GM23338 (cell line): ENCODE results near the gene SPRED2. TPM values are rescaled to one million over a fixed set of nuclear protein-coding genes. Genes with fewer than 3 reads are reported as not detected.

ENCODE experiments used
- ATAC-seq: fragments of 200-7000 bp; cut with Tn5 transposase; 3 replicates; pipeline ENCODE4 v1.9.1; 2020
- DNase-seq: peaks from one replicate; pipeline ENCODE4 v3.0.0-alpha.2; 2015; ENCODE audit warnings: low spot score
- H2AFZ ChIP-seq: fragments of 200-600 bp; sonication (generic); 2 replicates; pipeline ENCODE4 v1.8.0; 2016; ENCODE audit warnings: antibody characterized with exemption, mild to moderate bottlenecking, moderate library complexity
- H3F3A ChIP-seq: fragments of 200-600 bp; sonication (generic); replicated peaks from 2 replicates; pipeline ENCODE4 v1.8.0; 2017; ENCODE audit warnings: antibody characterized with exemption, mixed run types, low read depth
- H3K27ac ChIP-seq: fragments of 200-600 bp; sonication (generic); 2 replicates; pipeline ENCODE4 v1.6.1; 2016; ENCODE audit warnings: low read depth
- H3K27me3 ChIP-seq: fragments of 200-600 bp; sonication (generic); 2 replicates; pipeline ENCODE4 v1.8.0; 2016; ENCODE audit warnings: mild to moderate bottlenecking, mixed run types, moderate library complexity; ENCODE audit not compliant: insufficient read depth
- H3K36me3 ChIP-seq: fragments of 200-600 bp; sonication (generic); 2 replicates; pipeline ENCODE4 v1.8.0; 2016; ENCODE audit warnings: mild to moderate bottlenecking; ENCODE audit not compliant: insufficient read depth
- H3K4me1 ChIP-seq: fragments of 200-600 bp; sonication (generic); 2 replicates; pipeline ENCODE4 v1.8.0; 2016; ENCODE audit warnings: mild to moderate bottlenecking, moderate library complexity; ENCODE audit not compliant: insufficient read depth
- H3K4me2 ChIP-seq: fragments of 200-600 bp; sonication (generic); 2 replicates; pipeline ENCODE4 v1.7.1; 2017; ENCODE audit warnings: mixed run types
- H3K4me3 ChIP-seq: fragments of 200-600 bp; sonication (generic); 2 replicates; pipeline ENCODE4 v1.6.1; 2016; ENCODE audit warnings: mixed run types
- H3K79me2 ChIP-seq: fragments of 200-600 bp; sonication (generic); replicated peaks from 2 replicates; pipeline ENCODE4 v1.8.0; 2017; ENCODE audit warnings: mild to moderate bottlenecking; ENCODE audit not compliant: insufficient read depth
- H3K9me2 ChIP-seq: fragments of 200-600 bp; sonication (generic); 2 replicates; pipeline ENCODE4 v1.8.0; 2017; ENCODE audit not compliant: insufficient read depth
- H4K20me1 ChIP-seq: fragments of 200-600 bp; sonication (generic); replicated peaks from 2 replicates; pipeline ENCODE4 v1.8.0; 2017; ENCODE audit warnings: mild to moderate bottlenecking; ENCODE audit not compliant: insufficient read depth
- H3K27ac Mint-ChIP-seq: 2 replicates; pipeline ENCODE4 v1.8.0; 2020; ENCODE audit warnings: inconsistent platforms, mild to moderate bottlenecking, moderate library complexity, mixed read lengths
- H3K27me3 Mint-ChIP-seq: 3 replicates; pipeline ENCODE4 v1.8.0; 2022; ENCODE audit warnings: low read depth, mild to moderate bottlenecking, moderate library complexity, mixed read lengths, inconsistent platforms; ENCODE audit not compliant: insufficient read depth, poor library complexity
- H3K36me3 Mint-ChIP-seq: 3 replicates; pipeline ENCODE4 v1.8.0; 2021; ENCODE audit warnings: low read depth, mild to moderate bottlenecking, inconsistent platforms, moderate library complexity, mixed read lengths
- H3K4me1 Mint-ChIP-seq: 3 replicates; pipeline ENCODE4 v1.8.0; 2020; ENCODE audit warnings: mild to moderate bottlenecking, inconsistent platforms, mixed read lengths
- H3K4me3 Mint-ChIP-seq: 3 replicates; pipeline ENCODE4 v1.8.0; 2021; ENCODE audit warnings: moderate library complexity, mild to moderate bottlenecking, inconsistent platforms, mixed read lengths
- H3K9me3 Mint-ChIP-seq: 3 replicates; pipeline ENCODE4 v1.8.0; 2020; ENCODE audit warnings: moderate library complexity, mild to moderate bottlenecking, inconsistent platforms, mixed read lengths
- EZH2 ChIP-seq: fragments of 200-600 bp; sonication (generic); IDR thresholded peaks from one replicate; pipeline ENCODE4 v1.8.0; 2017; ENCODE audit warnings: antibody characterized with exemption, mild to moderate bottlenecking, low read depth; ENCODE audit not compliant: unreplicated experiment
- JUNB ChIP-seq: IDR thresholded peaks from one replicate; pipeline ENCODE4 v1.6.1; 2016; ENCODE audit warnings: antibody characterized with exemption; ENCODE audit not compliant: unreplicated experiment
- POLR2AphosphoS5 ChIP-seq: IDR thresholded peaks from 2 replicates; pipeline ENCODE4 v1.6.1; 2016; ENCODE audit warnings: antibody characterized with exemption, low read depth
- ZNF114 ChIP-seq: fragments of 250-450 bp; sonication (Bioruptor Pico); IDR thresholded peaks from 2 replicates; pipeline ENCODE4 v1.5.0; 2020; ENCODE audit warnings: mild to moderate bottlenecking, moderate library complexity
- ZNF331 ChIP-seq: fragments of 250-450 bp; sonication (Bioruptor Pico); IDR thresholded peaks from 2 replicates; pipeline ENCODE4 v1.5.0; 2020; ENCODE audit warnings: low read depth, mild to moderate bottlenecking, moderate library complexity
- polyA plus RNA-seq: library from polyadenylated mRNA; unstranded; fragments of >200 nt; fragmentation: Nextera tagmentation; extraction: Ambion mirVana; gene quantifications from 2 replicates; pipeline ENCODE4 v1.2.1, GENCODE V29; 2016
- total RNA-seq: library from RNA; depleted of rRNA; stranded (reverse); fragments of >200 nt; shearing (Covaris generic); gene quantifications from 2 replicates; pipeline ENCODE4 v1.2.3, GENCODE V29; 2014
- TF ChIP-seq, protein P1 (sequence below): IDR thresholded peaks from one replicate; pipeline ENCODE4 v1.6.1; 2018; ENCODE audit warnings: antibody characterized with exemption; ENCODE audit not compliant: unreplicated experiment

The SPRED2 gene
- total and polyA plus RNA-seq, 2 experiments from 2014 or later: 8.7 to 13.0 TPM

DNA sequence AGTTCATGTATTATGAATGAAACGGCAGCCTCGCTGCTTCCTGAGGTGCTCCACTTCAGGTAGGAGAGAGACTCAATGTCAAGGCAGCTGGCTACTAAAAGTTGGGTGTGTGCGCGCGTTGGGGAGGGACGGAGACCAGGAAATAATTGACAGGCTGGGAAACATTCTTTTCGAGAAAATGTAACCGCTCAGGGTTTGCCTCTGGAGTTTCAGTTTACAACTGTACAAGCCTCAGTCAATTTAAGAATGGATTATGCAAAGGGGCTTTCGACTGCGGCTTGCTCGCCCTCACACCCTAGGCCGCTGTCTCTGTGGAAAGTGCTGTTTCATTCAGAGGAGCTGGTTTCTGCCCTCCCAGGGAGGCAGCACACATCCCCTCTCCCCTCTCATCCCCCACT lies 4.4 kb upstream of the SPRED2 start:
- H3K4me2 ChIP-seq: peak overlapping the region; percentile 97
- peaks cover 43% of the 10 kb centered on the region for H3K4me1 ChIP-seq
- peak overlapping the region; percentile 100 for H2AFZ ChIP-seq
- peak; percentile 3; the same call in 2 of the 3 replicates for ATAC-seq
- H3K9me2 ChIP-seq: no peaks in the 10 kb centered on the region
- Mint-ChIP-seq H3K4me3 (peak overlapping the region; percentile 91), H3K36me3 (no peaks in the 10 kb centered on the region), H3K27ac (no peak overlapping the region; the same call in 1 of the 2 replicates), H3K9me3 (no peaks in the 10 kb centered on the region), H3K27me3 (peaks cover 65% of the 10 kb centered on the region), H3K4me1 (peaks cover 48% of the 10 kb centered on the region)
- peak; percentile 42 for DNase-seq
- peaks cover 6% of the 10 kb centered on the region; the same call in 1 of the 2 replicates for H4K20me1 ChIP-seq
- peaks cover 65% of the 10 kb centered on the region for H3K27me3 ChIP-seq
- H3K4me3 ChIP-seq: peak overlapping the region; percentile 89
- H3K27ac ChIP-seq: peak overlapping the region; percentile 84; the same call in 1 of the 2 replicates
- H3K36me3 ChIP-seq: no peaks in the 10 kb centered on the region
- H3K79me2 ChIP-seq: no peaks in the 10 kb centered on the region
- TF ChIP-seq EZH2 (no peak), POLR2AphosphoS5 (peak; percentile 12; the same call in 1 of the 2 replicates)
- H3F3A ChIP-seq: peaks cover 20% of the 10 kb centered on the region

GRCh38 chr2:65436169-65436823 lies 3.9 kb upstream of the SPRED2 start:
- DNase-seq (peak; percentile 75), ATAC-seq (peak; percentile 3; the same call in 2 of the 3 replicates)
- Mint-ChIP-seq H3K9me3 (no peaks in the 10 kb centered on the region), H3K36me3 (no peaks in the 10 kb centered on the region), H3K4me3 (peak overlapping the region; percentile 91), H3K4me1 (peaks cover 48% of the 10 kb centered on the region), H3K27ac (peak overlapping the region; percentile 89), H3K27me3 (peaks cover 67% of the 10 kb centered on the region)
- Histone ChIP-seq H3K27ac (peak overlapping the region; percentile 84; the same call in 1 of the 2 replicates), H4K20me1 (peaks cover 6% of the 10 kb centered on the region; the same call in 1 of the 2 replicates), H3K9me2 (no peaks in the 10 kb centered on the region), H3K79me2 (no peaks in the 10 kb centered on the region), H3K27me3 (peaks cover 67% of the 10 kb centered on the region), H3K4me3 (peak overlapping the region; percentile 89), H3K4me1 (peaks cover 43% of the 10 kb centered on the region), H3K36me3 (no peaks in the 10 kb centered on the region), H3K4me2 (peak overlapping the region; percentile 97), H2AFZ (peak overlapping the region; percentile 100), H3F3A (peaks cover 20% of the 10 kb centered on the region)
- no peak for TF ChIP-seq ZNF114
- TF ChIP-seq, protein P1, sequence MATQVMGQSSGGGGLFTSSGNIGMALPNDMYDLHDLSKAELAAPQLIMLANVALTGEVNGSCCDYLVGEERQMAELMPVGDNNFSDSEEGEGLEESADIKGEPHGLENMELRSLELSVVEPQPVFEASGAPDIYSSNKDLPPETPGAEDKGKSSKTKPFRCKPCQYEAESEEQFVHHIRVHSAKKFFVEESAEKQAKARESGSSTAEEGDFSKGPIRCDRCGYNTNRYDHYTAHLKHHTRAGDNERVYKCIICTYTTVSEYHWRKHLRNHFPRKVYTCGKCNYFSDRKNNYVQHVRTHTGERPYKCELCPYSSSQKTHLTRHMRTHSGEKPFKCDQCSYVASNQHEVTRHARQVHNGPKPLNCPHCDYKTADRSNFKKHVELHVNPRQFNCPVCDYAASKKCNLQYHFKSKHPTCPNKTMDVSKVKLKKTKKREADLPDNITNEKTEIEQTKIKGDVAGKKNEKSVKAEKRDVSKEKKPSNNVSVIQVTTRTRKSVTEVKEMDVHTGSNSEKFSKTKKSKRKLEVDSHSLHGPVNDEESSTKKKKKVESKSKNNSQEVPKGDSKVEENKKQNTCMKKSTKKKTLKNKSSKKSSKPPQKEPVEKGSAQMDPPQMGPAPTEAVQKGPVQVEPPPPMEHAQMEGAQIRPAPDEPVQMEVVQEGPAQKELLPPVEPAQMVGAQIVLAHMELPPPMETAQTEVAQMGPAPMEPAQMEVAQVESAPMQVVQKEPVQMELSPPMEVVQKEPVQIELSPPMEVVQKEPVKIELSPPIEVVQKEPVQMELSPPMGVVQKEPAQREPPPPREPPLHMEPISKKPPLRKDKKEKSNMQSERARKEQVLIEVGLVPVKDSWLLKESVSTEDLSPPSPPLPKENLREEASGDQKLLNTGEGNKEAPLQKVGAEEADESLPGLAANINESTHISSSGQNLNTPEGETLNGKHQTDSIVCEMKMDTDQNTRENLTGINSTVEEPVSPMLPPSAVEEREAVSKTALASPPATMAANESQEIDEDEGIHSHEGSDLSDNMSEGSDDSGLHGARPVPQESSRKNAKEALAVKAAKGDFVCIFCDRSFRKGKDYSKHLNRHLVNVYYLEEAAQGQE: no peak

- ATAC-seq (peak; percentile 18), DNase-seq (peak; percentile 91)
- H3K4me1 ChIP-seq: peaks cover 43% of the 10 kb centered on the region
- 0 out of 2 replicates have a peak, but pooled peaks cover under 1% of the 10 kb centered on the region for H3K79me2 ChIP-seq
- Mint-ChIP-seq H3K27ac (no peak overlapping the region), H3K9me3 (no peaks in the 10 kb centered on the region), H3K27me3 (peaks cover 69% of the 10 kb centered on the region), H3K36me3 (no peaks in the 10 kb centered on the region), H3K4me3 (peak overlapping the region; percentile 91), H3K4me1 (peaks cover 48% of the 10 kb centered on the region)
- no peaks in the 10 kb centered on the region for H3K36me3 ChIP-seq
- H3K27ac ChIP-seq: no peak overlapping the region; the same call in 1 of the 2 replicates
- H3F3A ChIP-seq: peaks cover 20% of the 10 kb centered on the region
- H4K20me1 ChIP-seq: peaks cover 6% of the 10 kb centered on the region; the same call in 1 of the 2 replicates
- peak overlapping the region; percentile 100 for H2AFZ ChIP-seq
- H3K27me3 ChIP-seq: peaks cover 73% of the 10 kb centered on the region
- no peaks in the 10 kb centered on the region for H3K9me2 ChIP-seq
- peak overlapping the region; percentile 97 for H3K4me2 ChIP-seq
- H3K4me3 ChIP-seq: peak overlapping the region; percentile 89
- TF ChIP-seq JUNB (no peak), EZH2 (no peak), POLR2AphosphoS5 (no peak), ZNF331 (CRISPR knock-in tag) (no peak)
- TF ChIP-seq, protein P1: no peak
Measured at GRCh38 chr2:65435625-65436168, 3.3 kb upstream of the SPRED2 start.
